ENCODE measurements around the gene GAS2L1.

Gene GAS2L1

GRCh38 chr22:29290061-29290460, 16.4 kb upstream of the GAS2L1 start:
- TF ChIP-seq TAF1 (IDR thresholded peaks at IDR 0.05; ENCODE audit: borderline replicate concordance, insufficient read depth, low read length): no peak
- TF ChIP-seq, protein P1, sequence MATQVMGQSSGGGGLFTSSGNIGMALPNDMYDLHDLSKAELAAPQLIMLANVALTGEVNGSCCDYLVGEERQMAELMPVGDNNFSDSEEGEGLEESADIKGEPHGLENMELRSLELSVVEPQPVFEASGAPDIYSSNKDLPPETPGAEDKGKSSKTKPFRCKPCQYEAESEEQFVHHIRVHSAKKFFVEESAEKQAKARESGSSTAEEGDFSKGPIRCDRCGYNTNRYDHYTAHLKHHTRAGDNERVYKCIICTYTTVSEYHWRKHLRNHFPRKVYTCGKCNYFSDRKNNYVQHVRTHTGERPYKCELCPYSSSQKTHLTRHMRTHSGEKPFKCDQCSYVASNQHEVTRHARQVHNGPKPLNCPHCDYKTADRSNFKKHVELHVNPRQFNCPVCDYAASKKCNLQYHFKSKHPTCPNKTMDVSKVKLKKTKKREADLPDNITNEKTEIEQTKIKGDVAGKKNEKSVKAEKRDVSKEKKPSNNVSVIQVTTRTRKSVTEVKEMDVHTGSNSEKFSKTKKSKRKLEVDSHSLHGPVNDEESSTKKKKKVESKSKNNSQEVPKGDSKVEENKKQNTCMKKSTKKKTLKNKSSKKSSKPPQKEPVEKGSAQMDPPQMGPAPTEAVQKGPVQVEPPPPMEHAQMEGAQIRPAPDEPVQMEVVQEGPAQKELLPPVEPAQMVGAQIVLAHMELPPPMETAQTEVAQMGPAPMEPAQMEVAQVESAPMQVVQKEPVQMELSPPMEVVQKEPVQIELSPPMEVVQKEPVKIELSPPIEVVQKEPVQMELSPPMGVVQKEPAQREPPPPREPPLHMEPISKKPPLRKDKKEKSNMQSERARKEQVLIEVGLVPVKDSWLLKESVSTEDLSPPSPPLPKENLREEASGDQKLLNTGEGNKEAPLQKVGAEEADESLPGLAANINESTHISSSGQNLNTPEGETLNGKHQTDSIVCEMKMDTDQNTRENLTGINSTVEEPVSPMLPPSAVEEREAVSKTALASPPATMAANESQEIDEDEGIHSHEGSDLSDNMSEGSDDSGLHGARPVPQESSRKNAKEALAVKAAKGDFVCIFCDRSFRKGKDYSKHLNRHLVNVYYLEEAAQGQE (IDR thresholded peaks at IDR 0.05; ENCODE audit: insufficient read depth in 1 of 2, low read depth in 2 of 2, low read length in 2 of 2): no peak
- TF ChIP-seq SIN3A (IDR thresholded peaks at IDR 0.05; ENCODE audit: borderline replicate concordance, insufficient read depth, low read length): no peak
- TF ChIP-seq FOXP2 (optimal IDR thresholded peaks at IDR 0.05; ENCODE audit: borderline replicate concordance, extremely low read depth, extremely low read length, insufficient read depth): no peak
- TF ChIP-seq POLR2AphosphoS5 (IDR thresholded peaks at IDR 0.05; ENCODE audit: low read depth, low read length): no peak

- TF ChIP-seq, protein P1 (IDR thresholded peaks at IDR 0.05; ENCODE audit: insufficient read depth in 1 of 2, low read depth in 2 of 2, low read length in 2 of 2): no peak
Observed at GRCh38 chr22:29291215-29291614, 15.2 kb upstream of the GAS2L1 start.

DNA sequence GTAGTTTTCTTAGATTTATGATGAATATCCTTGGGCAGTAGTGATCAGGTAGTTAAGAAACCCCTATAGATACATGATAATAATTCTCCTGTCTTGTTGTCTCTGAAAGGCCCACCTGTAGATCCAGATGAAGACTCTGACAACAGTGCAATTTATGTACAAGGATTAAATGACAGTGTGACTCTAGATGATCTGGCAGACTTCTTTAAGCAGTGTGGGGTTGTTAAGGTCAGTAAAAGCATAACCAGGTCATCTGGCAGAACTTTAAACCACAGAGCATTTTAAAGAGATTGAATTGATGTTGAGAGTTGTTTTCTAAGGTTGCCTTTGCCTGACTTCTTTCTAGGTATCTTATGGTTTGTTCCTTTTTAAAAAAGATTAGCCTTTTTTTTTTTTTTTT, 14.1 kb upstream of the GAS2L1 start:
- no peak for TF ChIP-seq POLR2AphosphoS5 (IDR thresholded peaks at IDR 0.05; ENCODE audit: low read depth, low read length)
- TF ChIP-seq FOXP2 (optimal IDR thresholded peaks at IDR 0.05; ENCODE audit: borderline replicate concordance, extremely low read depth, extremely low read length, insufficient read depth): no peak

GRCh38 chr22:29298641-29299040, 7.8 kb upstream of the GAS2L1 start:
- TF ChIP-seq SIN3A (IDR thresholded peaks at IDR 0.05; ENCODE audit: borderline replicate concordance, insufficient read depth, low read length) (no peak), TAF1 (IDR thresholded peaks at IDR 0.05; ENCODE audit: borderline replicate concordance, insufficient read depth, low read length) (no peak)
- TF ChIP-seq, protein P1 (IDR thresholded peaks at IDR 0.05; ENCODE audit: insufficient read depth in 1 of 2, low read depth in 2 of 2, low read length in 2 of 2): no peak

GRCh38 chr22:29299136-29299900, 7.1 kb upstream of the GAS2L1 start:
- TF ChIP-seq POLR2AphosphoS5 (IDR thresholded peaks at IDR 0.05; ENCODE audit: low read depth, low read length) (no peak), TAF1 (IDR thresholded peaks at IDR 0.05; ENCODE audit: borderline replicate concordance, insufficient read depth, low read length) (no peak), SIN3A (IDR thresholded peaks at IDR 0.05; ENCODE audit: borderline replicate concordance, insufficient read depth, low read length) (no peak), FOXP2 (optimal IDR thresholded peaks at IDR 0.05; ENCODE audit: borderline replicate concordance, extremely low read depth, extremely low read length, insufficient read depth) (no peak)
- TF ChIP-seq, protein P1 (IDR thresholded peaks at IDR 0.05; ENCODE audit: insufficient read depth in 1 of 2, low read depth in 2 of 2, low read length in 2 of 2): no peak
